Esophagus squamous epithelium (tissue), 5 donors: ENCODE data around the gene CREB3L1. TPM values are rescaled to one million over a fixed set of nuclear protein-coding genes. Genes with fewer than 3 reads are reported as not detected.

Experiments used
- DNase-seq: peaks from one replicate; lab custom pipeline; 2025; lab: John Stamatoyannopoulos, UW
- H3K27ac ChIP-seq, 4 donors: fragments of 200-600 bp; sonication (generic); one replicate each; pipeline ENCODE4 v1.5.1; 2016 to 2019; ENCODE audit warnings: mild to moderate bottlenecking in 1 of 4
- H3K27me3 ChIP-seq, 4 donors: fragments of 200-600 bp; sonication (generic); 1 replicate in 3 of 4; 2 replicates in 1 of 4; pipeline versions ENCODE4 v1.5.1 to v1.6.0; 2017 to 2021; ENCODE audit warnings: antibody characterized with exemption in 1 of 4
- H3K36me3 ChIP-seq, 3 donors: fragments of 200-600 bp; sonication (generic); one replicate each; pipeline ENCODE4 v1.5.1; 2016 to 2019
- H3K4me1 ChIP-seq, 3 donors: fragments of 200-600 bp; sonication (generic); one replicate each; pipeline ENCODE4 v1.5.1; 2017 to 2019
- H3K4me3 ChIP-seq, 4 donors: fragments of 200-600 bp; sonication (generic); 1 replicate in 3 of 4; 2 replicates in 1 of 4; pipeline ENCODE4 v1.5.1; 2016 to 2019; ENCODE audit warnings: mild to moderate bottlenecking in 2 of 4, moderate library complexity in 1 of 4
- H3K9me3 ChIP-seq, 3 donors: fragments of 200-600 bp; sonication (generic); one replicate each; pipeline ENCODE4 v1.5.1; 2016 to 2019
- CTCF ChIP-seq, 6 experiments: fragments of 450-650 bp in 4 of 6; fragments of 200-600 bp in 2 of 6; sonication (generic) in 2 of 6; IDR thresholded peaks; one replicate each; pipeline ENCODE4 v1.5.1; 2016 to 2019; ENCODE audit warnings: antibody characterized with exemption in 6 of 6, mild to moderate bottlenecking in 4 of 6, moderate library complexity in 4 of 6
- POLR2A ChIP-seq, 4 donors: fragments of 450-650 bp; IDR thresholded peaks; one replicate each; pipeline ENCODE4 v1.6.1; 2017; ENCODE audit warnings: antibody characterized with exemption in 4 of 4, mild to moderate bottlenecking in 4 of 4, moderate library complexity in 3 of 4
- WGBS, 2 donors: methylation state at CpG; one replicate each; pipeline ENCODE4 v1.1.5; 2018; 5-methylcytosine and 5-hydroxymethylcytosine counted together
- intact Hi-C: fragments of 100-400 bp; cut with DNase I; formaldehyde crosslinking; loops from one replicate; pipeline ENCODE4 v1.15.0; 2022
- total RNA-seq, 4 donors: library from RNA; depleted of rRNA; stranded (reverse); fragments of >200 nt; gene quantifications; one replicate each; pipeline ENCODE4 v1.1.0, GENCODE V29; 2016
- donor health status: DM: yes; HTN: yes; CAD: no.

The CREB3L1 gene
- total RNA-seq, 4 donors from 2014 or later = 0.13 to 2.1 (median 0.63) TPM

DNA sequence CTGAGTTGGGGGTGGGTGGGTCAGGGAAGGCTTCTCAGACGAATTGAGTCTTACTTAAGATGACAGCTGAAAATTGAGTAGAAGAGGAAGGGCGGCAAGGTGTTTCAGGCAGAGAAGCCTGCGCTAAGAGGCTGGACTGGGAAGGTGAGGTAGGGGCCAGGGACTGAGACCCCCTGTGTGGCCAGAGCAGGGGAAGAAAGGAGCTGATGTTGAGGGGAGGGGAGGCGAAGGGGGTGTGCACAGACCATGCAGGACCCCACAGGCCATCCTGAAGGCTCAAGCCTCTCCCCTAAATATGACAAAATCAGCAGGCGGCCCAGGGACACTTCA, 40.6 kb upstream of the CREB3L1 start:
- intact Hi-C loops = loop anchor here (5.0 kb wide), 1 partner anchor 70 kb away; no protein-coding TSS in a partner anchor
- H3K9me3 ChIP-seq = no peaks in the 10 kb centered on the region
- H3K4me1 ChIP-seq = peaks cover 18 to 33% (median 20%) of the 10 kb centered on the region in 3 donors
- 48 to 51% methylated on average over 5 of the region's 5 CpGs for WGBS, 2 donors
- no peaks in the 10 kb centered on the region for H3K36me3 ChIP-seq
- peaks cover 0 to 40% (median 0%) of the 10 kb centered on the region in 4 donors for H3K27me3 ChIP-seq
- peak overlapping the region in 1 of 4 donors; percentile 7 for H3K27ac ChIP-seq
- DNase-seq = no peak
- H3K4me3 ChIP-seq = no peak overlapping the region
- TF ChIP-seq POLR2A (IDR thresholded peaks at IDR 0.05) (no peak), CTCF (IDR thresholded peaks at IDR 0.05) (no peak)

GRCh38 chr11:46237248-46238077, 40.0 kb upstream of the CREB3L1 start:
- no peaks in the 10 kb centered on the region for H3K9me3 ChIP-seq
- H3K4me3 ChIP-seq = peak overlapping the region; percentile 25 to 75 (median 52)
- no peak for DNase-seq
- 4% methylated on average over 47 to 53 of the region's 59 CpGs for WGBS, 2 donors
- peak overlapping the region; percentile 26 to 92 (median 80) for H3K27ac ChIP-seq
- no peak for TF ChIP-seq POLR2A (IDR thresholded peaks at IDR 0.05)
- TF ChIP-seq CTCF (IDR thresholded peaks at IDR 0.05) = no peak
- peaks cover 0 to 40% (median 0%) of the 10 kb centered on the region in 4 donors for H3K27me3 ChIP-seq
- no peaks in the 10 kb centered on the region for H3K36me3 ChIP-seq
- intact Hi-C loops = loop anchor here (5.0 kb wide), 1 partner anchor 70 kb away; no protein-coding TSS in a partner anchor
- H3K4me1 ChIP-seq = peaks cover 18 to 33% (median 20%) of the 10 kb centered on the region in 3 donors

- DNase-seq = no peak
- intact Hi-C loops = loop anchor here (5.0 kb wide), 1 partner anchor 69 kb away; no protein-coding TSS in a partner anchor
- H3K36me3 ChIP-seq = no peaks in the 10 kb centered on the region
- peak overlapping the region; percentile 25 to 75 (median 52) for H3K4me3 ChIP-seq
- TF ChIP-seq CTCF (IDR thresholded peaks at IDR 0.05) (peak in 2 of 6 experiments; percentile 11 to 13), POLR2A (IDR thresholded peaks at IDR 0.05) (peak in 1 of 4 donors; percentile 52)
- peak overlapping the region; percentile 26 to 92 (median 80) for H3K27ac ChIP-seq
- 1 to 2% methylated on average over 10 to 16 of the region's 70 CpGs for WGBS, 2 donors
- H3K27me3 ChIP-seq = peaks cover 0 to 34% (median 0%) of the 10 kb centered on the region in 4 donors
- H3K4me1 ChIP-seq = peaks cover 18 to 41% (median 26%) of the 10 kb centered on the region in 3 donors
- H3K9me3 ChIP-seq = no peaks in the 10 kb centered on the region
Measured at GRCh38 chr11:46238078-46238966, 39.1 kb upstream of the CREB3L1 start.

DNA sequence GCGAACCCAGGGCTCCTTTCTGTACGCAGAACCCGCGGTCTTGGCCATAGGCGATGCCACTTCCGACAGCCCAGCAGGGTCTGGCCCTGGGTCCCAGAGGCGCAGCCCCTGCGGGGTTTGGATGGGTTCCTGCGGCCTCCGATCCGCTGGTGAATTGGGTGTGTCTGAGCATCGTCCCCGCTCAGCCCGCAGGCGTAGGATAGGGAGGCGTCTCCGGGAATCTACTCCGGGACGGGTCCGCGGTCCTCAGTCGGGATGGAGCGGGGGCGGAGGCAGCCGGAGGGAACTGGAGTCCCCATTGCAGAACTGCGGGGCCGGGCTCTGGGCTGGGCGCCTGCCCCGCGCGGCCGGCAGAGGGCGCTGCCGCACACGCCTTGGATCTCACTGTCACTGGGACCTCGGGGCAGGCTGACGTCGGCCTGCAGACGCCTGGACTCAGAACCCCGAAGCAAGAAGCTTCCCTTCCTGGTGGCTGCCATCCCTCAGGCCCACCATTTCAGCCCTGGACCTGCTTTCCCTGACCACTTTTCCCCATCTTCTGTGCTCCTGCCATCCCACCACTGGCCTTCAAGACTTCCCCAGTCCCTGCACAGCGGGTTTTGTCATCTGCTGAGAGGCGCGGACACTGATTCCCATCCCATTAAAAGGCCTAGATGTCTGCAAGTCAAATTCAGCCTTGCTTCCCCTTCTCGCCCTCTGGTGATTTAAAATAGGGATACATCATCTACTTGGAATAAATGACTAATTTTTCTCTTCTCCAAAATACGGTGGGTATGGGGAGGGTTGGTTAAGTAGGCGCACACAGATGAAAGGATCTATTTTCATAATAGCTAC, 38.3 kb upstream of the CREB3L1 start:
- 23 to 29% methylated on average over 11 to 15 of the region's 46 CpGs for WGBS, 2 donors
- no peaks in the 10 kb centered on the region for H3K36me3 ChIP-seq
- no peak for DNase-seq

More for the DNA sequence above, 38.3 kb upstream of the CREB3L1 start:
- H3K4me1 ChIP-seq = peaks cover 22 to 47% (median 26%) of the 10 kb centered on the region in 3 donors
- intact Hi-C loops = loop anchor here (5.0 kb wide), 1 partner anchor 68 kb away; no protein-coding TSS in a partner anchor
- peak overlapping the region; percentile 10 to 75 (median 52) for H3K4me3 ChIP-seq
- TF ChIP-seq CTCF (IDR thresholded peaks at IDR 0.05) (peak; percentile 96 to 99 (median 98)), POLR2A (IDR thresholded peaks at IDR 0.05) (no peak)
- peak overlapping the region; percentile 26 to 92 (median 80) for H3K27ac ChIP-seq
- peaks cover 0 to 33% (median 0%) of the 10 kb centered on the region in 4 donors for H3K27me3 ChIP-seq
- H3K9me3 ChIP-seq = no peaks in the 10 kb centered on the region
